Stimulated activated CD8-positive, alpha-beta memory T cell treated with anti-CD3 and anti-CD28 coated beads, Interleukin-4, amount 100 ng/mL, for 1 hour (primary cell): ENCODE data around the gene RALB.

Experiments
- DNase-seq, 2 donors: peaks; one replicate each; pipeline ENCODE4 v3.0.0-alpha.2; 2020; ENCODE audit warnings: low read depth in 2 of 2, low spot score in 1 of 2

The RALB gene

DNA sequence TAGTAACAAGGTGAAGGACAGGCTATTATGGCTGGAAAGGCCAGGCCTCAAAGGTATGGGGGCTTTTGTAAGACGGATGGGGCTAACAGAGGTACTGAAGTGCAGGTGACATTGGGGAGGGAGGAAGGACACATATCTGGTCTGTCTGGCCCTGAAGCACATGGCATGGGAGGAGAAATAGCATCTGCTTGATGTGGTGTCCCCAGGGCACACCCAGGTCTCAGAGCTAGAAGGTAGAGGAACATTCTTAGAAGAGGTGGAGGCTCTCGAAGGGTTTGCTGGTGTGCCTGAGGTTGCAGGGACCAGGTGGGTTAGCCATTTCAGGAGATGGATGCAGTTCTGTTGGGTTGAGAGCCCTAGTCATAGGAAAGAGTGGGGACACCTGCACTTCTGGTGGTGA is 9.5 kb downstream of the RALB start:
- DNase-seq, result no peak

DNA sequence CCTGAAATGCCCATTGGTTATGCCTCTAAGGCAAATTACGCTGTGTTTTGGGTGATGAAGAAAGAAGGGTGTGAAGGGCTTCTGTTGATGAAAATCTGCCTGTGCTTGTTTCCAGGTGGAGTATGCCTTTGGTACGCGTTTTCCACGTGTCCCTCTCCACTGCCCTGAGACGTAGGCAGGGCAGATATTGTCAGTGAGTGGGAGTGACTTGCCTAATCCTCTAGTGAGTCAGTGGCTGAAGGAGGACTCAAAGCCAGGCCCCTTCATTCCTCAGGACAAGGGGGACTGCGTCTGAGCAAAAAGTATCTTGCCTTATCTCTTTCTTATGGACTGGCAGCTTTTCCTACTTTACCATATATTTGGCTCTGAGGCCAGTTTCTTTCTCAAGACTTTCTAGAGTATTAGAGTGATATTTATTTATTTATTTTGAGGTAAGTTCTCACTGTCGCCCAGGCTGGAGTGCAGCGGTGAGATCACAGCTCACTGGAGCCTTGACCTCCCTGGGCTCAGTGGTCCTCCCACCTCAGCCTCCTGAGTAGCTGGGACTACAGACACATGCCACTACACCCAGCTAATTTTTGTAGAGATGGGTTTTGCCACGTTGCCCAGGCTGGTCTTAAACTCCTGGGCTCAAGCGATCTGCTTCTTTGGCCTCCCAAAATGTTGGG is 10.2 kb downstream of the RALB start:
- DNase-seq, result no peak

DNA sequence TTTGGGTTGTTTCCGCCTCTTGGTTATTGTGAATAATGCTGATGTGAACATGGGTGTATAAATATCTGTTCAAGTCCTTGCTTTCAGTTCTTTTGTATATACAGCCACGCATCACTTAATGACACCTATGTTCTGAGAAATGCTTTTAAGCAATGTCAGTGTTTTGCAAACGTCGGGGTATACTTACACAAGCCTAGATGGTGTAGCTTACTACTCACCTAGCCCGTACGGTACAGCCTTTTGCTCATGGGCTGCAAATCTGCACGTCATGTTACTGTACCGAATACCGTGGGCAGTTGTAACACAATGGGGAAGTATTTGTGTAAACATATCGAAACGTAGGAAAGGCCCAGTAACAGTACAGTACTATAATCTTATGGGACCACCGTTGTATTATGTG is 12.4 kb downstream of the RALB start:
- no peak for DNase-seq

DNA sequence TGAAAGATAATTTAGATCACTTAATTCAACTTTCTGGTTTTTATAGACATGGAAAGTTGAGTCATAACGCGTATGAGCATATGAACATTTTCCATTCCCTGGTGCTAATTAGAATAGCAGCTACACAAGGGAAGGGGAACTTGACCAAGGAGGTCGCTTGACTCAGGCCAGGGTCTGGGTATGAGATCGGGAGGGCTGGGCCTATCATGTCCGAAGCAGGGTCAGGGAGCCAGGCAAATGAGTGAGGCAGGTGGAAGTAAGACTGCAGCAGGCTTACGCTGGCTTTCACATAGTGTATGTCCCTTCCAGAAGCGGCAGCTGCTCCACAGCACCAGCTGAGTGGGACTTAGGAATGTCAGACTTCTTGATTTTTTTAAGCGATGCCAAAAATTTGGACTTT is 14.7 kb downstream of the RALB start:
- DNase-seq, result no peak

DNA sequence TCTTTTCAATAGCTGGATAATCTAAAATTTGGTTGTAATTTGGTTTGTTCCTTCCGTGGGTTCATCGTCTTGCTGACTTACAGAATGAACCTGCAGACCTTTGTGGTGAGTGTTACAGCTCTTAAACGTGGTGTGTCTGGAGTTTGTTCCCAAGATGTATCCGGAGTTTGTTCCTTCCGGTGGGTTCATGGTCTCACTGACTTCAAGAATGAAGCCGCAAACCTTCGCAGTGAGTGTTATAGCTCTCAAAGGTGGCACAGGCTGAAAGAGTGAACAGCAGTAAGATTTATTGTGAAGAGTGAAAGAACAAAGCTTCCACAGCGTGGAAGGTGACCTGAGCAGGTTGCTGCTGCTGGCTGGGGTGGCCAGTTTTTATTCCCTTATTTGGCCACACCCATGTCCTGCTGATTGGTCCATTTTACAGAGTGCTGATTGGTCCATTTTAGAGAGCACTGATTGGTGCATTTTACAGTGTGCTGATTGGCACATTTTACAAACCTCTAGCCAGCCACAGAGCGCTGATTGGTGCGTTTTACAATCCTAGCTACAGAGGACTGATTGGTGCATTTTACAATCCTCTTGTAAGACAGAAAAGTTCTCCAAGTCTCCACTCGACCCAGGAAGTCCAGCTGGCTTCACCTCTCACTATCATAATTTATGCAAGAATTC is 16.6 kb downstream of the RALB start:
- DNase-seq, result no peak

DNA sequence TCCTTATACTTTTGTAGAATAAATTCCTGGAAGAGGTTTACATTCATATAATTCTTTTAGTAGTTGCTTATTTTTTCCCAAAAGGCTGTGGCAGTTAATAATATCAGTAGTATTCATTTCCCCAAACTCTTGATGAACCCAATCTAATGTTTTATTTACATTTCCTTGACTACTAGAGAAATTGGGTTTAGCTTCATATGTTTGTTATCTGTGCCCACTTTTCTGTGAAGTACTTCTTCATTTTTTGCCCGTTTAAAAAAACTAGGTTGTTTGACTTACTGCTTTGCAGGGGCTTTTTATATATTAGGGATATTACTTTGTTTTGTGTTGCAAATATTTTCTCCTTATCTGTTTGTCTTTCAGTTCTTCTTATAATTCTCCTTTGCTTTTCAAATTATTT is 17.2 kb downstream of the RALB start:
- no peak for DNase-seq

DNA sequence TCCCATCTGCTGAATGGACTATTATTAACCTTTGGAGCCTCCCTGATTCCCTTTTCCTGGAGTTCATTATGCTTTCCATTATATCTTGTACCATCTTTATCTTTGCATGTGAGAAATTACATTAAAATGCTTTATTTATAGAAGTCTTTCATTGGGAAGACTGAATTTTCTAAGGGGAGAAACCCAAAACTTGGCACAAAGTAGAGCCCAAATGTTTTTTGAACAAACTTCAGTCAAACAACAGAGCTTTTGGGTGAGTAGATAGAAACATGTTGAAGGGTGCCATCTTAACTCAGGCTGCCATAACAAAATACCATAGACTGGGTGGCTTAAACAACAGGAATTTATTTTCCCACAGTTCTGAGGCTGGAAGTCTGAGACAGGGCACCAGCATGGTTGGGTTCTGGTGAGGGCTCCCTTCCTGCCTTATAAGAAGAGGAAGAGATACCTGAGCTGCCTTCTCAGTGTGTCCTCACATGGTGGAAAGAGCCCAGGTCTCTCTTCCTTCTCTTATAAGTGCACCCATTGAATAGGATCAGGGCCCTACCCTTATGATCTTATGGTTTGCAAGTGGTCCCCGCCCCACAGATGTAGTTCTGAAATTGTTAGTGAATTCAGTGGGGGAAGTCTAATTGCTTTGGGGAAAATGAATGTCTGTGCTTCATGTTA is 19.2 kb downstream of the RALB start:
- DNase-seq, result no peak

DNA sequence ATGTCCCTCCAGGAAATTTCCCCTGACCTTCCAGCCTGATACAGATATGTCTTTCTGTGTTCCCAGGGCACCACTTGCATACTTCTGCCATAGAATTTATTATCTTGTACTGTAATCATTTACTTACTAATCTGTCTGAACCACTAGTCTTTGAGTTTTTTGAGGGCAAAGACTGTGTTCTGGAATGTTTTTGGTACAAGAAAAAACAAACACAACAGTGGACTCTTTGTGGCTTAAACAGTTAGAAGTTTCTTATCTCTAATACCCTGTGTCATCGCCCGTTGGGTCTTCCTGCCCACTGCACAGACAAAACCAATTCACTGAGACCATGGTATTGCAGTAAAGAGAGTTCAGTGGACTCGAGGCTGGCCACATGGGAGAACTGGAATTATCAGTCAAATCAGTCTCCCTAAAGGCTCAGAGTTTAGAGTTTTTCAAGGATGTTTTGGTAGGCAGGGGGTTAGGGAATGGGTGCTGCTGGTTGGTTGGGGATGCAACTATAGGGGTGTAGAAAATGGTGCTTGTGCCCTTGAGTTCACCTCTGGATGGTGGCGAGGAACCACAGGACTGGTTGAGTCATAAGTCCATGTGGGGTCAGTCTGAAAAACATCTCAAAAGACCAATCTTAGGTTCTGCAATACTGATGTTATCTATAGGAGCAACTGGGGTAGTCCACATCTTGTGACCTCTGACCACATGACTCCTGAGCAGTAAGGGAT is 20.3 kb downstream of the RALB start:
- no peak for DNase-seq

DNA sequence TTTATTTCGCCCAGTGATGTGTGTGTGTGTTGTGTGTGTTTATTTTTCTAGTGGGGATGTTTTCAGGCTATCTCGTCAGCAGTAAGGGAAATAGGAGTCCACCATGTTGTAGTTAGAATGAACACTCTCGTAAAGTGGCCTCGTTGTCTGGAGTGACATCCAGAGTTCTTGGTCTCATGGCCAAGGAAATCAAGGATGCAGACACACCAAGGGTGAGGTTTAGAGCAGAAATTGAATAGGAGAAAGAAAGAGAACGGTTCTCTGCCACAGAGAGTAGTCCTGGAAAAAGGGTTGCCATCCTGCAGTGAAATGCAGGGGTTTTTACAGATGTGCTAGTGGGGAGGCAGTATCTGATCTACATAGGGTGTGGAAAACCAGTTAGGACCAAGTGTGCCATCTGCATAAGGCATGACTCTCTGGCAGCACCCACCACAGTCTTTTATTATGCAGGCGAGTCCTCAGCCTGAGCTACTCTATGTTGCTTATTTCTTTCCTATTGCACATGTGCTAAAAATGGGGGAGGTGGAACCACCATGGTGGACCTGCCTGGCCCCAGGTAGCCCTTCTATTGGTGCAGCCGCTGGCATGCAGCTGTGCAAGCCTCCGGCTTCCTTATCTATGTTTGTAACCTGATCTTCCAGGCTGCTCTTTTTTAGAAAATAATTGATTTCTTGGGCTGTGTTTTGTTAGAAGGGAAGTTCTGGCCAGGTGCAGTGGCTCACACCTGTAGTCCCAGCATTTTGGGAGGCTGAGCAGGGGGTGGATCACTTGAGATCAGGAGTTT is 23.2 kb downstream of the RALB start:
- no peak for DNase-seq

DNA sequence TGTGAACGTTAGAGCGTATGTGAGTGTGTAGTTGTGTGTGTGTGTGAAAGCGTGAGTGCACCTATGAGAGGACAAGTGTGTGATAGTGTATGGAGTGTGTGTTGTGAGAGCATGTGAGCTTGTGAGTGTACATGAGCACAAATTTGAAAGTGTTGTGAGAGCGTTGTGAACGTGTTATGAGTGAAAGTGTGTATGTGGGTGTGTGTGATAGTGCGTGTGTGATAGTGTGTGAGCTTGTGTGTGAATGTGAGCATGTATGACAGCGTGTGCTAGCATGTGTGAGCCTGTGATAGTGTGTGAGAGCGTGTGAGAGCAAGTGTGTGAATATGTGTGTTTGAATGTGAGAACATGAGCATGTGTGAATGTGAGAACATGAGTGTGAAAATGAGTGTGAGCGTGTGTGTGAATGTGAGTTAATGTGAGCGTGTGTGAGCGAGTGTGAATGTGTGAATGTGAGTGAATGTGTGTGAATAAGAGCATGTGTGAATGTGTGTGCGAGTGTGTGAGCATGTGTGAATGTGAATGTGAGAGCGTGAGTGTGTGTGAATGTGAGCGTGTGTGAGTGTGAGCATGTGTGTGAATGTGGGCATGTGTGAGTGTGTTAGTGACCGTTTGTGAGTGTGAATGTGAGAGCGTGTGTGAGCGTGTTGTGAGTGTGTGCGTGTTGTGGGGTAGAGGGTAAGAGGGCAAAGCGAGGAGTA is 25.0 kb downstream of the RALB start:
- DNase-seq, result no peak

DNA sequence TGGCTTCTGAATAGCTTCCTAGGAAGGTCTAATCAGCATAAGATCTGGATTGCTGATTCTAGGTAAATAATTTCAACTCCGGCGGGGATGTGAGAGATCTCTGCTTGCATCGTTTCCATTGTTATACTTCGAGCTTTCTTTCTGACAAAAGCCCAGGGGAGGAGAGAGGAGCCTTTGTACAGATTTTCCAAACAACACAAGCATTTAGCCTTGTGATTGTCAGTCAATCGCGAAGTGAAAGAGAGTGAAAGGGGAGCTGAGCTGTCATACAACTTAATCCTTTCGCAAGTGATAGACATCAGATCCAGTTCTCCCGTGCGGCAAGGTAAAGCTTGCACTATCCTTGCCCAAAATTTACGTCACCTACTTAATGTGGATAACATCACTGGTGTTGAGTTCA is 26.2 kb downstream of the RALB start:
- no peak for DNase-seq

DNA sequence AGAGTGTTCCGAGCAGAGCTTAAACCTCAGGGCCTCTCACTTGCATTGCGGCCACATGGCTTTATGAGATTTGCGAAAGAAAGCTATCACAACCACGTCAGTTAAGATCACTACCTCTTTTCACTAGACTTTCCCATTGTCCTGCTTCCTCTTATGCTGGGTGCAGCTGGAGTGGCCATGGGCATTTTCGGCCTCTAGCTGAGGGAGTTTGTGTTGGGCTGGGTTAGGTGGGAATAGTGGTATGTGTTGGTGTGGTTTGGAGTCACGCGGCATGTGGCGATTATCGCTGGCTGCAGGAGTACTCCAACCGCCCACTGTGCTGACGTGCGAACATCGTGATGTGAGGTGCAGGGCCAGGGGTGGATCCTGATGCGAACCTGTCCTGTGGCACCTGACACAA is 27.1 kb downstream of the RALB start:
- no peak for DNase-seq

DNA sequence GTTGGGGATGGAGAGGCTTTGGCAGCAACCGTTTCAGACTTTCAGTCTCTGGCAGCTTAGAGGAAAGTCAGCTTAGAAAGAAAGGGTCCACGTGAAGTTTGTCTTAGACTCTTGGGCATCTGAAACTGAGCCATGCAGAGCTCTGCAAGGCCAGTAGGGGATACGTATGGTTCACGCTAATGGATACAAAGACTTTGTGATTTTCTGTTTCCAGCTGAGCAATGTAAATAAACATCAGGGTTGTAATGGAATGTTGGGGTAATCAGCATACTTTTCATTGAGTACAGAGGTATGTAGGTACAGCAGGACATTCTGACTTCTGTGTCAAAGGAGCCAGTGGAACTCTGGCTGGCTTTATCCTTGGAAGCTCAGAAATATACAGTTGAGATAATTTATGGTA is 31.0 kb downstream of the RALB start:
- no peak for DNase-seq

DNA sequence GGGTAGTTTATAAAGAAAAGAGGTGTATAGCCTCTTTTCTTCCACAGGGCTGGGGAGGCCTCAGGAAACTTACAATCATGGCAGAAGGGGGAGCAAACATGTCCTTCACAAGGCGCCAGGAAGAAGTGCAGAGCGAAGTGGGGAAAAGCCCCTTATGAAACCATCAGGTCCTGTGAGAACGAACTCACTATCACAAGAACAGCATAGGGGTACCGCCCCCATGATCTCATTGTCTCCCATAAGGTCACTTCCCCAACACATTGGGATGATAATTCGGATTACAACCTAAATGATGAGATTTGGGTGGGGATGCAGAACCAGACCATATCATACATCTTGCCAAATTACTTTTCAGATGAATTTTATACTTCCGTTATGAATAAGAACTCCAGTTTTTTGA is 32.4 kb downstream of the RALB start:
- DNase-seq, result no peak

DNA sequence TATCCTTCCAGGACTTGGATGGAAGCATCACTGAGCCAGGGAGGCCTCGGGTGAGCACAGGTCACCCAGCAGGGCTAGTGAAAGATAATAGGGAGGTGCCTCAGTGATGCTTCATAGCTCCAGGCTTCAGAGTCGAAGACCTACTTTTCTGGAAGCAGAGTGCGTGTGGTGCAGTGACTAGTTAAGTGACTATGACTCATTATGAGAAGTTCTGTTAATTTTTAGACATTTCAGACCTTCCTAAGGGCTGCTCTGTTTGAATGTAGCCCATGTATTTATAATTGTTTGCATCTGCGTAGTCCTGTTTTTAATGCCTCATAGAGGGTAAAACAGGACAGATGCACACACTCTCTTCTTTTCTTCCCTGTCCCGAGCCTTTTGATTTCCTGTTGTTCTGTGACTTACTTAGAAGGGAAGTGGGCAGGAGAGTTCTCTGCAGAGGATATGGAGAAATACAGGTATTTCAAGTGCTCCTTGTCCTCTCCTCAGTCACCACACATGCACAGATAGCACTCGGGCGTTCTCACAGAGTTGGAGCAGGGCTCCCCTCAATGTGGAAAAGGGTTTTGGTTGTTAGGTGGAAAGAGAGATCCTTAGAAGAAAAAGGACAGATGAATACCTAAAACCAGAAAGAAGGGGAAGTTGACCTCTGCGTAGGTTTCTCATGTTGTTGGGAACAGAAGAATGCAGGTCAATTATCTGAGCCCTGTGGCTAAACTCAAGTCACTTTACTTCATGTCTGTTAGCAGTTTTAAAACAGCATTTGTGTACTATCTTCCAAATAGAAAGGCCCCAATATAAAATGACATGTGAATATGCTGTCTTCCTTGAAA is 34.7 kb downstream of the RALB start:
- DNase-seq, result no peak

DNA sequence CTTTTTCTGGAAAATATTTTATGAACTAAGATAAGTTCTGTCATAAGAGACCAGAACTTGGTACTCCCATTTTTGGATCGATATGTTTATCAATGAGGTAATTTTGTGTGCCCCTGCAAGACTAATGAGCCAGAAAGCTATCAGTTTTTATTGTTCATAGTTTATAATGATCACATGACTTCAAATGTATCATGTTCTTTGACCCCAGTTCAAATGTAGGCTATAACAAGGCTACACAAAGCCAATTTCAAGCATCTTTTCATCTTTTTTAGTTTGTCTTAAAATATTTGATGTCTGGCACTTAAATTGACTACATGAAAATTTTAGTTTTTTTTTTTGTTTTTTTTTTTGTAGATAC is 35.3 kb downstream of the RALB start:
- no peak for DNase-seq

DNA sequence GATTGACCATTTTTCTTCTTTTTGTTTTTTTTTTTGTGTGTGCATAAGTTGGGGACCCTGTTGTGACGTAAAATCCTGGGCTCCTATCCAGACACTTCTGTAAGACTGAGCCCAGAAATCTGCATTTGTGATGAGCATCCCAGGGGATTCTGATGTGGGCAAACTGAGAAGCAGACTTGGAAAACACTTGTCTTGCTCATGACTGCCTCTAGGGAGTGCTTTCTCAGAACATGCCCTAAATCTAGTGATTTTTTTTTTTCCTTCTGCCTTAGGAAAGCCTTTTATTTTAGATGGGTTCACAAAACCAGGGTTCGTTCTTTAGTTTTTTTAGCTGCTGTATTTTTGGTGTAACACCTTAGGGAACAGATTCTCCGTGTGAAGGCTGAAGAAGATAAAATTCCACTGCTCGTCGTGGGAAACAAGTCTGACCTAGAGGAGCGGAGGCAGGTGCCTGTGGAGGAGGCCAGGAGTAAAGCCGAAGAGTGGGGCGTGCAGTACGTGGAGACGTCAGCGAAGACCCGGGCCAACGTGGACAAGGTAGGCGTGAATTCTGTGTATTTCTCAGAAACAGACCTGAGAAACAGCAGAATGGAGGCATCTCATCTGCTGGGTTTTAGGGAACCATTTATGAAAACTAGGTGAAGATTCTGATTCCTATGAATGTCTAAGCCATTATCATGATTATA is 36.7 kb downstream of the RALB start:
- DNase-seq, result no peak

DNA sequence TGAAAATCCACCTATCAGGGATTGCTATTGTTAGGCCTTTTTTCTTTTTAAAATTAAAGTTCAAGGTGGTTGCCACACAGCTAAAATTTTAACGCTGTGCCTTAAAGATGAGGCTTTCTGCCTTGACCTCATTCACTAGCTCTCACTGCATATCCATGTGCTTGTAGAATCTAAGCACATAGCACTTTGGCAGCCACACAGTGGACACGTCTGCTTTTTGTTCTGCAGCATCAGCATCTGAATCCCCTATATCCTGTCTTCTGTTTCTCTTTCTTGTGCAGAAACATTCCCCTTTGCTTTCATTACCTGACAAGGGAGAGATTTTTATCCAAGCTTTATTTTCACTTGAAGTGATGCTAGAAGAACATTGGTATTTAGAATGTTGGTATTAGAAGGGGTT is 38.1 kb downstream of the RALB start:
- DNase-seq, result no peak
